HG02970 (cell line): ENCODE measurements around the gene ACSM2A.
"Not testable (repeated sequence)": the region's sequence is repeated elsewhere in the genome, so short reads cannot be mapped to it uniquely, and the experiment has no call there.

Experiments
- ATAC-seq: cut with Tn5 transposase; IDR thresholded peaks from one replicate; pipeline ENCODE4 v1.9.1; 2021; ENCODE audit warnings: mild to moderate bottlenecking, moderate library complexity, moderate number of reproducible peaks; ENCODE audit not compliant: unreplicated experiment, low FRiP score

ACSM2A gene

GRCh38 chr16:20536669-20537068 lies 85.3 kb downstream of the ACSM2A start:
- not testable (repeated sequence) for ATAC-seq
